ENCODE results near the gene CAPZA3.
"Not testable (repeated sequence)": the region's sequence is repeated elsewhere in the genome, so short reads cannot be mapped to it uniquely, and the experiment has no call there.

Gene CAPZA3, protein sequence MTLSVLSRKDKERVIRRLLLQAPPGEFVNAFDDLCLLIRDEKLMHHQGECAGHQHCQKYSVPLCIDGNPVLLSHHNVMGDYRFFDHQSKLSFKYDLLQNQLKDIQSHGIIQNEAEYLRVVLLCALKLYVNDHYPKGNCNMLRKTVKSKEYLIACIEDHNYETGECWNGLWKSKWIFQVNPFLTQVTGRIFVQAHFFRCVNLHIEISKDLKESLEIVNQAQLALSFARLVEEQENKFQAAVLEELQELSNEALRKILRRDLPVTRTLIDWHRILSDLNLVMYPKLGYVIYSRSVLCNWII

DNA sequence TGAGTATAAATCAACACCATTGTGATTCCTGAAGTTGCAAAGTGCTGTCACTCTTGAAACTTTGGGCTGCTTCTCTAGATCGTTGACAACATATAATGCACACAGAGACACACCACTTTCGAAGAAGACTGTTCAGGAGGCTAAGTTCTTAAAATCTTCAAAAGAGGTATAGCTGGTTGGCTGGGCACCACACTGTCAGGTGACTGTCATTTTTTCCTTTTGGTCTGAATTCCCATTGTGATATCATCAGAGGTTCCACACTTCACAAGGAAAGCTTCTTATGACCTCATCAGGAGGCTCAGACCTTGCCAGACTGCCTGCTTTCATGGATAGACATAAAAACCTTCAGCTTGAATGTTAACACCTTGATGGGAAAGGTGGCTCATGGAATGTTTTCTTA lies at the start of gene CAPZA3, which contains the start of gene PLCZ1:
TSS of gene CAPZA3 (plus strand) at position 301 of the 400 bp plus-strand sequence. CDS start 150 bp downstream, outside the sequence.
TSS of gene PLCZ1 (minus strand) at position 194 of the 400 bp plus-strand sequence. CDS start 641 bp downstream, outside the sequence.
- DNase-seq (ENCODE audit: low read depth) = no peak

DNA sequence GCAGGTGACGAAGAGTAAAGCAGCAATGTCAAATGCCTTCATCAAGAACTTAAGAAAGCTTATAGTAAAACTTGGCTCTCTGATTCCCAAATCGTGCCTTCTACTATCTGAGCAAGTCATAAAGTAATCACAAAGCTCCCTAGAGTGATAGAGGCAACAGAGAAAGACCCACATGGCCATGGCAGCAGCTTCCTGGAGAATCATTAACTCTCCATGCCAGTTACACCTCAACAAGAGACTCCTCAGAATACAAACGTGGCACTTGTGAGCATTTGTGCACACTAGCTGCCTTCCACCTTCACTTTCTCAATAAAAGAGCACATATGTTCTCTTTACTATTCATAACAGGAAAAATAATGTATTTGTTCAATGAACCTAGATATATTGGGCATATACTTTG lies 48.1 kb upstream of the CAPZA3 start:
- DNase-seq (ENCODE audit: low read depth) = no peak

DNA sequence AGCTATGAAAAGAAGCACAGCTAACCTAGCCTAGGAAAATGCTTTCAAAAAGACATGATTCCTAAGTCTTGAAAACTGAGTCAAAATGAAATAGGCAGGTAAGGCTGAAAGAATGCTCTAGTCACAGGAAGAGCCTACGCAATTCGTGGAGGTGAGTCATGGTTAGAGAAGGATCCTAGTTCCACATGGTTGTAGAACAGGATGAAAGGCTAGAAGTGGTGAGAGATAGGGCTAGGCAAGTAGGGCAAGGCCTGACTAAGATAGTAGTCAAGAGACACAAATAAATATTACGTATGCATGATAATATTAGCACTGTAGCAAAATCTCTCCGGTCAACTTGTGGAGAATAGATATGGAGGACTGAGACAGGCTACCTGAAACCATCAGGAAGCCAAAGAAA lies 47.3 kb upstream of the CAPZA3 start:
- DNase-seq (ENCODE audit: low read depth) = no peak

DNA sequence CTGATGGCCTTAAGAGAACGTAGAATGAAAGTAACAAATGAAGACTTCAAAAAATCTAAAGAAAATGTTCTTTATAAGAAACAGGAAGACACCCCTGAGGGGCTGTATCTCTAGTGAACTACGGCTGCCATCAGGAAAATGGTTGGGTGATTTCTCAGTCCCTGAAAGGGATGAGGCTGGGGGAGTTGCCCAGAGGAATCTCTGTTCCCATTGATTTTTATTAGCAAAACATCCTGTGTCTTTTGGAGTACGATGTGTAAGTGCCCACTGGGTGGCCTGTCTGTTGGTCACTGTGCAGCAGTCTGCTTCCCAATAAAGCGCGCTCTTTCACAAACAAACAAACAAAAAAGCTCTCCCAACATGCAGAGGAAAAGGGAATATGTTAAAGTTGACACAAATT lies 43.9 kb upstream of the CAPZA3 start:
- not testable (repeated sequence) for DNase-seq (ENCODE audit: low read depth)

DNA sequence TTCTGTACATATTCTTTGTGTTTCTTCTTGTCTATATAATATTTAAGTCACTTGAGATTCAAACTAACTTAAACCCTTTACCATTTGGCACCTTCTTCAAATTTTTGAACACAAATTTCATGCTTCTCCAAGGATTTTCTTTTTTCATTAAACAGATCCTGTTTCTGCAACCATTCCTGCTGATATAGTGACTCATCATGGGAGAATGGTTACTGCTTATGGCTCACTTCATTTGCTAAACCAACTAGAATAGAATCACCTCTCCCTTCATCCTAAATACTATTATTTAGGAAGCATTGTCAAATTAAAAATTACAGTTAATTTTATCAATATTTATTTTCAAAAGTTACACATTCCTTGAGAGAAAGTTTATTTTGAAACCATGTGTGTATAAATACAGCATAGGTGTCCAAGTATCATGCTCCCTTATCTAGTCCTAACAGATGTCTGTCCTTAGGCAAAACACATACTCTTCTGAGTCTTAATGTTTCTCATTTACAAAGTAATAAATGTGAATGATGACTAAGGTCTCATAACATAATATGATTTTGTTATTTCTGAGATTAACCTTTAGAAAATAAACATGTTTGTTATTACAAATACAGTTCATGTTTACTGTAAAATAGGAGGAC lies 40.8 kb upstream of the CAPZA3 start:
- DNase-seq (ENCODE audit: low read depth) = no peak

DNA sequence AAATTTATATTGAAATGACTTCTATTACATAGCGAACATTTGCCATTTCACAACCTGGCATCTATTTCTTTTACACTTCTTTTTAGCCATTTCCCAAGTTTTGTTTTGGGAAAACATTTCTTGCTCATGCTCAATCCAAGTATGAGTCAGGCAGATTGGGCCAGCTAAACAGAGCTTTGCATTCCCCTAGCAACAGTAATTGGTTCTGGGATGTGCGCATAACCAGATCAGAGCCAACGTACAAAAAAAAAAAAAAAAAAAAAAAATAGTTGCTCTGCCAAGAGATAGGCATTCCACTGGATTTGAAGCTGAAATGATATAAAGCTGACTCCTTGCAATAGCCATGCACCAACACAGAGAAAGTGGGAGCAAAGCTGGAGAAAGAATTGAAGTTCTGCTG lies 37.6 kb upstream of the CAPZA3 start:
- no peak for DNase-seq (ENCODE audit: low read depth)

DNA sequence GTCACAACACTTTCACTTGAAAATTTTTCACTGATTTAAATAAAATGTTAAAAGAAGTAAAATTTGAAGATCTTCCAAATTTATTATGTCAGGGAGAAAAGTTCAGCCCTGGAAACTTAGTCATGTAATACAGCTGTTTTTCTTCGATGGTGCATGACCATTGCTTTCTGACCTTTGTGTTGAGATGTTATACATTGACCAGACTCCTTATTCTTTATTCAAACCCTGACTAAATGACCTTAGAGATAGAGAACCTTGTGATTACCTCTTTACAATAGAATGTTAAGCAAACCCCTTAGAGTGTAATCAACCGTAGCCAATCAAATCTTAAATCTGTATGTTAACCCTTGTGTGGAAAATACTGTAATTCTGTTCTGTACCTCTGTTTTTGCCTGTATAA lies 34.6 kb upstream of the CAPZA3 start:
- DNase-seq (ENCODE audit: low read depth) = no peak

DNA sequence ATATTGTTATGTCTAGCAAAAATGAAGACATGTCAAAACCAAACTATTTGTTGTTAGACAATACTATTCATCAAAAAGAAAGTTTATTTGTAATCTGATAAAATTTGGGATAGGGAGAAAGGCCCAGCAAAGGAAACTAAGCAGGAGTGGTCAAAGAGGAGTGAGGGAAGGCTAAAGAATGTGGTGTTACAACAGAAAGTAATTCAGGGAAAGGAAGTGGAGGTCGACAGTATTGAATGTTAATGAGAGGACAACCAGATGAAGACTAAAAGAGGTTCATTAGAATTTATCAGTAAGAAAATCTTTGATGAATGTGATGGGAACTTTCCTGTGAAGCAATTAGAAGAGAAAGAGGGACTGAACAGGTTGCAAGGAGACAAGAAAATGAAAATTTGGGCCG lies 34.0 kb upstream of the CAPZA3 start:
- no peak for DNase-seq (ENCODE audit: low read depth)

DNA sequence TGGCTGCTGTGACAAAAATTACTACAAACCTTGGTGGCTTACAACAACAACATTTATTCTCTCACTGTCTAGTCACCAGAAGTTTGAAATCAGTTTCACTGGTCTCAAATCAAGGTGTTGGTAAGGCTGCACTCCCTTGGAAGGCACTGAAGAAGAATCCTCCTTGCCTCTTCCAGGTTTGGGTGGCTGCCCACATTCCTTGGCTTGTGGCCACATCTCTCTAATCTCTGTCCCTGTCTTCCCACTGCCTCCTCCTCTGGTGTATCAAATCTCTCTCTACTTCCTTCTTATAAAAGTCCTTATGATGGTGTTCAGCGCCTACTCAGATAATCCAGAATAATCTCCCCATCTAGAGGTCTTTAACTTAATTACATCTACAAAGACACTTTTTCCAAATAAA lies 31.1 kb upstream of the CAPZA3 start:
- no peak for DNase-seq (ENCODE audit: low read depth)

DNA sequence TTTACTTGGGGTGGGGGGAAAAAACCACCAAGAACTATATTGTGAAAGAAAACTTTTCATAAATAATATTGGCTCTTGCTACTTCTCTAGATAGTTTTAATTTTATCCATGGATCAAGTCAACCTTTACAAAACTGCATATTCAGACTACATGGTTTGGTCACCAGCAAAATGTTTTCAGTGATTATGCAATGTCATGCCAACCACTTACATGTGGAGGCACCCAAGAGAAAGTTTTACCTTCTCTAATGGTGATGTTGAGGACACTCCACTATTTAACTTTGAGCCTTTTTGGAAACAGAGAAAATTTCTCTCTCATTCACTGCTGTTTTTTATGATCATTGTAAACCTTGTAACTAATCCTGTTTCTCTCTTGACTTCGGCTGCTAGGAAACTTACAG lies 21.7 kb upstream of the CAPZA3 start:
- DNase-seq (ENCODE audit: low read depth) = no peak

DNA sequence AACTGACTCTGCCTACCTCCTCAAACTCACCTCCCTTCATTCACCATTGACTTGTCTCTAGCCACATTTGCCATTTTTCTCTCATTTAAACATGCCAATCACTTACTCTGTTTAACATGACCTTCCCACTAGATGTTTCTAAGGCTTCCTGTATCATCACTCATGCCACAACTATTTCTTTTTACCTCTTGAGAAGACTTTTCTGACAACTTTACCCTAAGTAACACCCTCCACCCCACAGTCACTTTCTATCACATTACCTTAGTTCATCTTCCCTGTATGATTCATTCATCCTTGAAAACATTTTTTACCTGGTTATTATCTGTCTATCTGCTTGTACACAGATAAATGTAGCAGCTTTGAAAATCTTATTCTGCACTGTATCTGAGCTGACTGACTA lies 19.5 kb upstream of the CAPZA3 start:
- DNase-seq (ENCODE audit: low read depth) = no peak

DNA sequence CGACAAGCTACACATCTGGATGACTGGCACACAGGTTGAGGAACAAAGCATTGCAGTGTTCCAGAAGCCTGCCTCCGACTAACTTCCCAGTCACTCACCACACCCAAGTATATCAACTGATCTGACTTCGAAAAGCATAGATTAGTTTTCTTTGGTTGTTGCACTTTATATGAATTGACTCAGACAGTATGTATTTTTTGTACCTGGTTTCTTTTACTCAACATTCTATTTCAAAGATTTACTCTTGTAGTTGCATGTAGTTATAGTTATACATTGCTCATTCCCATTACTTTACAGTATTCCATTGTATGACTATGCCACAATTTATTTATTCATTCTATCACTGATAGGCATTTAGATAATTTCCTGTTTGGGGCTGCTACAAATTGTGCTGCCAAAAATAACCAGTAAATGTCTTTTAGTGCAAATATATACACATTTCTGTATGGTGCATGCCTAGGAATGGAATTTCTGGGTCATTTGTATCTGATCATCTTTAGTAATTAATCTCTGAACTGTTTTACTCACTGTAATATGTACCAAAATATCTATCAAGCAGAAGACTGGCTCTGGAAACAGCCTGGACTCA lies 17.9 kb upstream of the CAPZA3 start:
- no peak for DNase-seq (ENCODE audit: low read depth)

DNA sequence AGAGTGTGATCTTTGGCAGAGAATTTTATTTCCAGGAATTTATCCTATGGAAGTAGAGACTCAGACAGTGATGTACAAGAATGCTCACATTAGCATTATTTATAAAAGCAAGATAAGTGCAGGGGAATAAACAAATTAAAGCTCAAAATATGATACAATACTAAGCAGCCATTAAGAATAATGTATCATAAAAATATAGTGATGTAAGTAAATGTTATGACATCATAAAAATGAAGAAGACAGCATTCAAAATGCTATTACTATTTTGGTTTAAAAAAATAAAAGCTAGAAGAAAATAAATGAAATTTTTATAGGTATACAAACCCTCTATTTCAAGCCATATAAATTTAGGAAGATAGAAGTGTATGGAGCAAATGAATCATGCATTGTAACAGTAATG lies 17.2 kb upstream of the CAPZA3 start:
- no peak for DNase-seq (ENCODE audit: low read depth)

DNA sequence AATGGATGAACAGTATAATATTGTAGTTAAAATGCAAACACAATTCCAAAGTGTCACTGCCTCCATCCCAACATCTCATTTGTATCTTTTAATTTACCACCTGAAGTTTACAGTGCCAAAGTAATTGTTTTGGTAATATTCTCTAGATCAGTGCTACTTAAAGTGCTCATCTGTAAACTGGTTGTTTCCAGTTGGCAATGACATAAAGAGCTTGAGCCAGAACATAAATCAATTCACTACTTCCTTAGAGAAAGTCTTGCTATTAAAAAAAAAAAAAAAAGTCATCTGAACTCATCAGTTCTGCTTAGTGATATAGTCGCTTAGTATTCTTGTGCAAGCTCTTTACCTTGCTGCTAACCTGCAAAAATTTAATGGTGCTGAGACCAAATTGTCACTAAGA lies 16.5 kb upstream of the CAPZA3 start:
- DNase-seq (ENCODE audit: low read depth) = no peak

DNA sequence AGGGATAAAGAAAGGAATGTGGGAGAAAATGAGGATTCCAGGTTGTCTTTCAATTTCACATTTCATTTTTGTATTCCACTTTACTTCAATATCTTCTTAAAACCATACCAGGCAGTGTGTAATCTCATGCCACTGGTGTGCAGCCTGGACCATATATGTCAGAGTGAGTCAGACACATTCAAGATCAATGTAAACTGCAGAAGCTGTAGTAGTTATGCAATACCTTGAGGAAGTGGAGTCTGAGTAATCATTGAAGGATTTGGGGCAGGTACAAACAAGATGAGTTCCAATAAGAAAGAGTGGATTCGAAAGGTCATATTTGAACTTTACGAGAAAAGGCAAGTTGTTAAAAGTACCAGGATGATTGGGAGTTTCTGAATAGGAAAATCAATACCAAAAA lies 14.2 kb upstream of the CAPZA3 start:
- DNase-seq (ENCODE audit: low read depth) = no peak

DNA sequence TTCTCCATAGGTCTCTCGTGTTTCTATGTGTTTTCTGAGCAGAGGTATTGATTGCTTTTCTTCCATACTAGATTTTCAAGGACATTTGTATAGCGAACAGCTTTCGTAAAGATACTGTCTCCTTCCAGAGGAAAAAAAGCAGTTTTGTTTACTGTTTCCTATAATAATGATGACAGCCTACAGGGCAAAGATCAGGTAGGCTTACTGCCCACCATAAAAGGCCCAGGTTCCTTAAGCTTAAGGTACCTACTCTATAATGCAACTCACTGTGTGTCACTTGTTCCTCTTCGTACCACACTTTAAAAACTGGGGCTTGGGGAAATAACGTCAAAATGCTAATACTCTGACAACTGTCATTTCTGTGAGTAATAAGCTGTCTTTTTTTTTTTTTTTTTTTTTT lies 6.8 kb upstream of the CAPZA3 start:
- no peak for DNase-seq (ENCODE audit: low read depth)

DNA sequence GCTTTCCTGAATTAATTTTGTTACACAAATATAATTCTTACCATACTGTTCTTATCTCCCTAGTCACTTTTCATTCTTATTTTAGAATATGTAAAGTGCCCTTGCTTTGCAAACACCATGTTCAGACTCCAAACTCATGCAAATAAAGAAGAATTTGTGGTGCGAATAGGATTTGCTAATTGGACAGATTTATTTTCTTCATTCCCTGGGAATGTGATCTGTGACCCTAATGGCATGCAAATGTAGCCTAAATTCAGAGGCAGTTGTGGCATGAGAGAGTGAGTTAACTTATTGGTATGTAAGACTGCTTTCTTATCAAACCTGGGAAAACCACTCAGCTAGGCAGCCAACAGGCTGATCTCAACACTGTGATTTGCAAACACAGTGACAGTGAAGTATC lies 10.0 kb downstream of the CAPZA3 start:
- no peak for DNase-seq (ENCODE audit: low read depth)

DNA sequence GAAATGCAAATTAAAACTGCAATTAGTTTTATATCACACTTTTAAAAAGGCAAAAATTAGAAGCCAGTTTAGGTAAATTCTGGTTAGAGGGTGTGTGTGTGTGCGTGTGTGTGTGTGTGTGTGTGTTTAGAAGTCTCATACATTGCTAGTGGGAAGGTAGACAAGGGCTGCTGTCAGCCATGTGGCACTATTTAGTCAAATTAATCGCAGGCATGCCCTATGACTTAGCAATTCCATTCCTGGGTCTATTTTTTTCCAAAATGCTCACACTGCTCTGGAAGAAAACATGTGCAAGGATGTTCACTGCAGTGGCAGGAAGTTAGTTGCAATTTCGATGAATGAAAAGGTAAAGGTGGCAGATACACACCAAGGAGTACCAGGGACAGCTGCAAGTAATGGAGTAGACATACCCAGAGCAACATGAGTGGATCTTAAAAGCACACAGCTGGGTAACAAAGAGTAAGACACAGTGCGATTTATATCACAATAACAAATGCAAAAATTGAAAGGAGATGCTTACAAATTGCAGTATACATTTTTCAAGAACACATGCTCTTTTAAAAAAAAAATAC lies 11.6 kb downstream of the CAPZA3 start:
- DNase-seq (ENCODE audit: low read depth) = no peak

DNA sequence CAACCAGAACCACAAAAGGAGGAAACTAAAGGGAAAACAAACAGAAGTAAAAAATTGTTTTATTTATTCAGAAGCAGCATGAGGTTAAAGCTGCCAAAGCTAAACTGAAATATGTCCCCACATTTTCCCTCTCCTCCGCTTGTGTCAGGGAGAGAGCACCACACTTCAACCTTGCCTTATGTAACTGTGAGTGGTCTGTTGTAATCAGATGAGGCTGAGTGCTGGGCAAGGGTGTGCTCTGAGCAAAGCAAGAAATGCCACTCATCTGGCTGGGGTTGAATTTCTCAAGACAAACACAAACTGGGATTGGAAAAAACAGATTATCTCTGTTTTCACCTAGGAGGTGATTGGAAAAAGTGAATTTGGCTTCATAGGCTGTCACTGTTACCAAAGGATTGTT lies 12.2 kb downstream of the CAPZA3 start:
- no peak for DNase-seq (ENCODE audit: low read depth)

DNA sequence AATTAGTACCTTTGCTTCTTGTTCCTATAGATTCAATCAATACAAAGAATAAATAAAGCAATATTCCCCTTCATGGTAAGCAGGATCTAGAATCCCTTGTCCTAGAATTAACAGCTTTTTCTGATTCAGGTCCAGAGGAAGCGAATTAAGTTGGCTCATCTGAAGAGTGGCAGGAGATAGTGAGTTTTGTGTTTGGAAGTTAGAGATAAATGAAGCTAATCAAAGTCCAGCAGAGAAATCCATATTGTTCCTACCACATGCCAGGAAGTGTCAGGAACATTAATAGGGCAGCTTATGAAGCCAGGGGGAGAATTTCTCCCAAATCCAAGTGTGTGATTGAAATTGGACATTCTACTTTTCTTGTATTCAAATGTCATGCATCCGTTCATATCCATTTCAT lies 13.9 kb downstream of the CAPZA3 start:
- no peak for DNase-seq (ENCODE audit: low read depth)

DNA sequence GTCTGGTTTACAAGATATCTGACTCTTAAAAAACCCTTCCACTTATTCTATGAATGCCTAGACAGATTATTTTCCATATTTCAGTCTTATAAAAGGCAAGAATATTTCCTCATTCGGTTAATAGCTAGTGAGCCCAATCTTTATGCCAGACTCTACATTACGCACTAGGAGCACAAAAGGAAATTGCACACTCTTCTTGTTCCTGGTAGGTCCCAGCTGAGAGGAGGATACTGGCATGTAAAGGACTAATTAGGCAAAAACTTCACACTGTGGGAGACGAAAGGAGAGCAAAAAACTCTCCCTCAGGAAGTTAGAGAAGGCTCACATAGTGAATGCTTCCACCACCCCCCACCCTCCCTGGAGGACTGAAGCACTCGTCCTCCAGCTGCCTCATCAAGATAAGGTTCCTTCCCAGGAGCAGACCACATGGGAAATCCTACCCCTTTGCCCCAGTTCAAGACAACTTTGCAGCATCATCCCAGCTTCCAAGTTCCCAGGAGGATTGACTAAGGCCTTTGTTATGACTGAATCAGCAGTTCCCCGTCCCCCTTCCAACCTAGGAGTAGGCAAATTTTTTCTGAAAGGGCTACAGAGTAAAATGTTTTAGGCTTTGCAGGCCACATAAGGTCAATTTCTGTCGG lies 14.5 kb downstream of the CAPZA3 start:
- no peak for DNase-seq (ENCODE audit: low read depth)

DNA sequence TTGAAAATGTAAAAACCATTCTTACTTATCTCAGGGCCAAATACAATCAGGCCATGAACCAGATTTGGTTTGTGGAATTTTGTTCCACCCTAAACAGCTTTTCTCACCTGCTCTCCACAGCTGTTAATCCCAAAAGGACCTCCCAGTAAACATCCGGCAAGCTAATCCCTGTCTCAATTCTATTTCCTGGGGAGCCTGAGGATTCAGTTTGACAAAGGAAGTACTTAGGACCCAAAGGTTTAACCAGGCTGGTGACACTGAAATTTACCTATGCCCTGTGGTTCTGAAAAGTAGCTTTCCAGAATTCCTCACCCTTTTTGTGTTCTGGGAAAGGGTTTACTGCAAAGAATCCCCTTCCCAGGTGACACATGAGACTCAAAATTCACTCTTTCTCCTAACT lies 15.0 kb downstream of the CAPZA3 start:
- DNase-seq (ENCODE audit: low read depth) = no peak
